HG03095 (cell line): ENCODE measurements around the gene NOP53.
"Not testable (repeated sequence)": the region's sequence is repeated elsewhere in the genome, so short reads cannot be mapped to it uniquely, and the experiment has no call there.

ENCODE experiments used
- ATAC-seq: cut with Tn5 transposase; IDR thresholded peaks from one replicate; pipeline ENCODE4 v1.9.1; 2021; ENCODE audit warnings: moderate library complexity; ENCODE audit not compliant: unreplicated experiment

Gene NOP53

GRCh38 chr19:47803148-47803547, 57.8 kb downstream of the NOP53 start:
- ATAC-seq: not testable (repeated sequence)

- not testable (repeated sequence) for ATAC-seq
Observed at GRCh38 chr19:47803671-47804070, 58.3 kb downstream of the NOP53 start.

GRCh38 chr19:47804451-47804850, 59.1 kb downstream of the NOP53 start, which contains the start of gene TPRX1:
TPRX1 (minus strand) TSS chr19:47804551; CDS start chr19:47804539, 12 bp downstream.
- not testable (repeated sequence) for ATAC-seq

- ATAC-seq: no peak
Observed at GRCh38 chr19:47805313-47805712, 60.0 kb downstream of the NOP53 start.

GRCh38 chr19:47806435-47806834, 61.1 kb downstream of the NOP53 start:
- no peak for ATAC-seq
